Kasumi-1 (cell line): Measurements from ENCODE around the gene TVP23C.

Experiments
- DNase-seq, 2 experiments: peaks; one replicate each; lab custom pipeline; 2025; lab: John Stamatoyannopoulos, UW

The TVP23C gene

DNA sequence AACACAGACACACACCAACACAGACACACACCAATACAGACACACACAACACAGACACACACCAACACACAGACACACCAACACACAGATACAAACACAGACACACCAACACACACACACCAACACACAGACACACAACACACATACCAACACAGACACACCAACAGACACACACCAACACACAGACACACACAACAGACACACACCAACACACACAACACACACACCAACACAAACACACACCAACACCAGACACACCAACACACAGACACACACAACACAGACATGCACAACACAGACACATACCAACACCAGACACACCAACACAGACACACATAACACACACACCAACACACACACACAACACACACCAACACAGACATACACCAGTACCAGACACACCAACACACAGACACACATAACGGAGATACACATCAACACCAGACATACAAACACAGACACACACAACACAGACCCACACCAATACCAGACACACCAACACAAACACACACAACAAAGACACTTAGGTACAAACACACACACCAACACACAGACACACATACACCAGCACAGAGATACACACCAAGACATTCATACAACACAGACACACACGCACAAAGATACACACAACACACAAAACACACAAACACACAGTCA is 98.1 kb downstream of the TVP23C start:
- DNase-seq, result no peak

DNA sequence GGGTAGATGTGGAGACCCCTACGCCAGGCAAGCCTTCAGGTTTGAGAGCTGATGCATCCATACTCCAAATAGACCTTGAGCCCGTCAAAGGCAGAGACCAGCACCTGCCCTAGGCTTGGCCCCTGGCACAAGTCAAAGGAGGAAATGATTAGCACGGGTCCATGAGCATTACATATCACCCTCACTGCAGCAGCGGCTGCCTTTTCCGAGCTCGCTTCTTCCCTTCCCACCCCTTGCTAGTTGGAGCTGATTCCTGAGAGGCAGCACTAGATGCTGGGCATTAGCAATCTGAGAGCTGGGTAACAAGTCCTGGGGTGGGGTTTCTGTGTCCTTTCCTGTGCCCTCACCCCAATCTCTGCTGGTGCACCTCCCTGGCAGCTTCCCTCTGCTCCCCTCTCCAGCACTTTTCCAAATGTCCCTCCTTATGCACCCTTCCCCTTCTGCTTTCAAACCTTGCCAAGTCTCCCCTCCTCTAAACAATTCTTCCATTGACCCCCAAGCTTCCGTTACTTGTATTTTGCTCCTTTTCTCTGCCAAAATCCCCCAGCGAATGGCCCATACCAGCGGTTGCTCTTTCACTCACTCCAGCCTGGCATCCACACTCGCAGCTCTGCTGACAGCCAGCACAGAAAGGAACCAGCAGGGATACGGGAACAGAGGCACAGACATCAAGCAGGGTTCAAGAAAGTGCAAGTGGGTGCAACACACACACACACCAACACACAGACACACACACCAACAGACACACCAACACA is 98.9 kb downstream of the TVP23C start:
- no peak for DNase-seq

DNA sequence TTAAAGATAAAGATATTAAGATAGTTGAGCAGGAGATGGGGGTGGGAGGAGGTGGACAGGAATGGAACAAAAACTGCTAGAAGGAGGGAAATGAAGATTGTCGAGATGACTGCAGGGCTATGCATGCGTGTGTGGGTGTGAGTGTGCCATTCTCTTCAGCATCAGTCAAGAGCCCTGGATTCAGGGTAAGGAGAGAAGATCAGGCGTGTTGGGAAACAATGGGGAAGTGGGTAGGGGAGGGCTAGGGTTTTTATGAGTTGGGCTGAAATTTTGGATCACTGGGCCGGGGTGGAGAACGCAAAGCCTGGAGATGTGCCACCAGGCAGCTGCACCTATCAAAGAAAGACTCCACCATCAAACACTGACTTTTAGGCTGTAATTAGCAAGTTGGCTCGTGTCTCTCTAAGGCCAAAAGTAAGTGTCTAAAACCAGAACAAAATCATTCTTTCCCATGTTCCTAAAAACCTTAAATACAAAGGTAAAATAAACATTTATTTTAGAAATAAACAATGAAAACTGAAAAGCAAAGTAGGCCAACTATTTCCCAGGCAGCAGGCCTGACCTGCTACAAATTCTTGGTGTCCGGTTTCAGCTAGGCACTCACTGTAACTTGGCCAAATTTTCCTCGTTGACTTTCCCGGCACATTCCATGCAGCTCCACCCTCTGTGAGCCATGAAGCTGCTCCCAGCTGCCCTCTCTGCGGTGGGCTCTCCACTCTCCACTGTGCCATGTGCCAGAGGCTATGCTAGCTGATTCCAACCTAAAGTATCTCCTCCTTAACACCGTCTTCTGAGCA is 100.1 kb downstream of the TVP23C start:
- DNase-seq, result no peak

DNA sequence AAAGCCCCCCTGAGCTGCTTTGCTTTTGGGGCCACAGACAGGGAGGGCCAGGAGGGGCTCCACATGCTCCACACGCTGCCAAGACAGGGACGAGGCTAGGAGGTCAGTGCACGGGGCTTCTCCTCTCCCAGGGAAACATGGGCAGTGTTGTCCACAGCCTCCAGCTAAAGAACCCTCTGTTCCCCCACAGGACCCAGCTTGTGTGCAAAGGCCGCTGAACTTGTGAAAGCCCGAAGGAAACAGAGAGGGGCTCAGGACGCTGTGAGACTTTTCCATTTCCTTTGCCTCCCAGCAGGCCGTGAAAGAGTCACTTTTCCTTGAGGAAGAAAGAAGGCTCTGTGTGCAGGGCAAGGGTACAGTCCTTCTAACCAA is 105.6 kb downstream of the TVP23C start:
- DNase-seq, result no peak

DNA sequence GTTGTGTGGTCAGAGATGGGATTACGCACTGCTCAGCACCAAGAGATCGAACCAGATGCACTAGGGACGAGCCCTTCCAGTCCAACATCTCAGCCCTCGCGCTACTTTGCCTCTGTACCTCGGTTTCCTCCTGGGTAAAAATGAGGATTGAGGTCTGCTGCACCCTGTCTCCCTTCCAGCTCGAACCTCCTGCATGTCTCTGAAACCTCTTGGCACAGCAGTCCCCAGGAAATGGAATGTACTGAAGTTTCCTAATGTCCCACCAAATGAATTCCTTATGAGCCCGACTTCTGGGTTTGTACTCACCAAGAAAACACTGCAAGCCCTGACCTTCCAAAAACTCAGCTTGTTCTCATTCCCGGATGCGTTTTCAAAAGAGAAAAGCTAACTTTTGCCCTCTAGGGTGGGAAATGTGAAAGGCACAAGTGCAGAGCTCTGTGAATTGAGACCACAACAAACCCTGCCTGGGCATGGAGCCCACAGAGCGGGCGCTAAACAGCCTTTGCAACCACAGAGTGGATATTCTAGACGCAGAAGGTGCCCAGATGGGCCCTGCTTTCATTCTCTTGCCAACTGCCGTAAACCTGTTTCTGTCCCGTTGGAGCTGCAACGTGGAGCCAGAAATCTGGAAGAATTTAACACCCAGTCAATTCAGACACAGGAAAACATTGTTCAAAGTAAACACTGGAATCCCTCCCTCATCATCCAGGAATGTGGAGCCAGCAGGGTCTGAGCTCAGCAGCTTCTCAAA is 106.1 kb downstream of the TVP23C start:
- DNase-seq, result no peak

DNA sequence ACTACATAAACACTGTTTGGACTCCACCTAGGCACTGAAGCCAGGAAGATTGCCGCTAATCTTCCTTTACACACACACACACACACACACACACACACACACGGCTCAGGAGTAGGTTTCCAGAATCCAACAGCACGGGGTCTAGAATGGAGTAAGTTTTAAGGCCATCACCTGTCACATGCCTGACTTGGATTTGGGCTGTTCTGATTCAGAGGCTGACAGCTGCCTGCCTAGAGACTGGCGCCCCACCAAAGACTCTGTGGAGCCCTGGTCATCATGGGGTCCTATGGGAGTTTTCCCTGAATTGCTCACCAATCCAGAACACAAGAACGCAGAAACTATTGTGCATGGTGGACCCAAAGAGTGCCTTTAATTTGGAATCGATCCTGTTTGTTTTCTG is 106.8 kb downstream of the TVP23C start:
- no peak for DNase-seq

DNA sequence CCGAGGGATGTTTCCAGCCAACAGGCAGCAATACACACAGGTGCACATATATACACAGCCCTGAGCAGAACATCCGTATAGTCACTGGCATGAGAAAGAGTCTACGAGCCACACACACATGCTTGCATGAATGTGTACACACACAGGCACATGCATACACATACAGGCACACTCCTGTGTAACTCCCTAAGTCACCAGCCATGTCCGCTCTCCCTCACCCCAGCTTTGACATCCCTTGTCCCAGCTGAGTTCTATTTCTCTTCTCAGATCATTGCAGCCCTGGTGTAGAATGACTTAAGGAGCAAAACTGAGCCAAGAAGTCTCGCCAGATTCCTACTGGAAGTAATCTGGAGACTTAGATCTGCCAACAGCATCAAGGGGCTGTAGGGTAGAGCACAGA is 108.9 kb downstream of the TVP23C start:
- no peak for DNase-seq

DNA sequence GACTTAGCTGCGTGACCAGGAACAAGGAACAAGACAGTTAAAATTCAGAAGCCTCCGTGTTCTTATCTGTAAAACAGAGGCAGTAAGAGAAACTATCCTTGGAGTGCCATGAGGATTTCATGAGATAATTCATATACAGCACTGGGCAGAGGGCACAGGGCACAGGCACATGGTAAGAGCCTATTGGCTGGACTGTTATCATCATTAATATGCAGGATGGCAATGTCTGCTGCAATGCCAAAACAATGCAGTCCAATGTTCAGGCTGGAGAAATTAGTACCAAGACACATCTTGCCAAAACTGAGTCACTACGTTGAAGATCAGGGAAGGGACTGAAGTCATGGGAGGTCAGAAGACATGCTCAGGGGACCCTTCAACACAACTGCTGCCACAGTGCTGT is 109.5 kb downstream of the TVP23C start:
- DNase-seq, result no peak

DNA sequence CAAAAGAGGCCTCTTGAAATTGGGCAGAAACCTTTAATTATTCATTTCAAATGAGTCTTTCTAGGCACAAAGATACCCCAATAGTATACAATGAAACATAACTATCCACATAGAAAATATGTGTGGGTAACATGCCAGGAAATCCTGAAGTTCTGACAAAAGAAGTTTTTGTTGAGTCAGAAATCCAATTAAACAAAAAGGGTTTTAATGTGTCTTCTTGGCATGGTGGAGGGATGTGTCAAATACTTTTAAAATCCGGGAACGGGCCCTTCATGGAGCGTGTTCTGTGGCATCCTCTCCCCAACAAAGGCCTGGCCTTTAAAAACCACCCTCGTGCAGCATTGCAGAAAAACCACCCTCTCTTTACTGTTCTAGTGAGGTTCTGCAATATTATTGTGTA is 110.0 kb downstream of the TVP23C start:
- no peak for DNase-seq

DNA sequence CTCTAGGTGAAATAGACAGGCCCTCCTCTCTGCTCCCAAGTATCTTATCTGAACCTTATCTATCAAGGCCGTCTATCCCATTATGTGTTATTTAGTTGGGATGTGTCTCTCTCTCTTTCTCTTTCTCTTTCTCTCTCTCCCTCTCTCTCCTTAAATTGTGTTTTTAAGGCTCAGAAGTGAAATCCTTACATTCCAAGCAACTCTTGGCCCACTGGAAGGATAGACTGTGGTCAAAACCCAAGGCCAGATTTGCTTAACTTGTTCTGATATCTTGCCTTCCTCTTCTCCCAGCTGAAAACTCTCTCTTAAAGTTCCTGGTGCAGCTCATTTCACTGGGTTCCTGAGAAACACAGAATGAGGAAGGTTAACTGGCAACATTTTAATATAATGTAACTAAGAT is 110.5 kb downstream of the TVP23C start:
- DNase-seq, result no peak
